Measurements from ENCODE around the gene MED4.

DNA sequence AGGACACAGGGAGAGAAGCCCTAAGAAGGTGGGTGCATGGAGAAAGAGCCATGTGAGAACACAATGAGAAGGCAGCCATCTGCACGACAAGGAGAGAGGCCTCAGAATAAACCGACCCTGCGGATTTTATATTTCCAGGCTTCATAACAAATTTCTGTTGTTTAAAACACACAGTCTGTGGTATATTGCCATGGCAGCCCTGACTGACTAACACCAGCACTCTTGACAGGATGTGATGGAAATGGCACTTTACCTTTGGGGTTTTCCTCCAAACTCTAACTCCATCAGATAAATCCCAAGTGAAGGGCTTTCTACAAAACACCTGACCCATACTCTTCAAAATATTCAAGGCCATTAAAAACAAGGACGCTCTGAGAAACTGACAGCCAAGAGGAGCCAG, 13.2 kb upstream of the MED4 start:
- TF ChIP-seq, protein P1, sequence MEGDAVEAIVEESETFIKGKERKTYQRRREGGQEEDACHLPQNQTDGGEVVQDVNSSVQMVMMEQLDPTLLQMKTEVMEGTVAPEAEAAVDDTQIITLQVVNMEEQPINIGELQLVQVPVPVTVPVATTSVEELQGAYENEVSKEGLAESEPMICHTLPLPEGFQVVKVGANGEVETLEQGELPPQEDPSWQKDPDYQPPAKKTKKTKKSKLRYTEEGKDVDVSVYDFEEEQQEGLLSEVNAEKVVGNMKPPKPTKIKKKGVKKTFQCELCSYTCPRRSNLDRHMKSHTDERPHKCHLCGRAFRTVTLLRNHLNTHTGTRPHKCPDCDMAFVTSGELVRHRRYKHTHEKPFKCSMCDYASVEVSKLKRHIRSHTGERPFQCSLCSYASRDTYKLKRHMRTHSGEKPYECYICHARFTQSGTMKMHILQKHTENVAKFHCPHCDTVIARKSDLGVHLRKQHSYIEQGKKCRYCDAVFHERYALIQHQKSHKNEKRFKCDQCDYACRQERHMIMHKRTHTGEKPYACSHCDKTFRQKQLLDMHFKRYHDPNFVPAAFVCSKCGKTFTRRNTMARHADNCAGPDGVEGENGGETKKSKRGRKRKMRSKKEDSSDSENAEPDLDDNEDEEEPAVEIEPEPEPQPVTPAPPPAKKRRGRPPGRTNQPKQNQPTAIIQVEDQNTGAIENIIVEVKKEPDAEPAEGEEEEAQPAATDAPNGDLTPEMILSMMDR (IDR thresholded peaks at IDR 0.05 in 2 of 3, conservative IDR thresholded peaks at IDR 0.05 in 1 of 3; ENCODE audit: insufficient read depth in 2 of 3, low read depth in 1 of 3, low read length in 3 of 3): no peak
- TF ChIP-seq CHD2 (IDR thresholded peaks at IDR 0.05; ENCODE audit: low read depth, low read length): no peak
- no peak for TF ChIP-seq CTBP1 (IDR thresholded peaks at IDR 0.05; ENCODE audit: borderline replicate concordance)
- TF ChIP-seq, protein P2, sequence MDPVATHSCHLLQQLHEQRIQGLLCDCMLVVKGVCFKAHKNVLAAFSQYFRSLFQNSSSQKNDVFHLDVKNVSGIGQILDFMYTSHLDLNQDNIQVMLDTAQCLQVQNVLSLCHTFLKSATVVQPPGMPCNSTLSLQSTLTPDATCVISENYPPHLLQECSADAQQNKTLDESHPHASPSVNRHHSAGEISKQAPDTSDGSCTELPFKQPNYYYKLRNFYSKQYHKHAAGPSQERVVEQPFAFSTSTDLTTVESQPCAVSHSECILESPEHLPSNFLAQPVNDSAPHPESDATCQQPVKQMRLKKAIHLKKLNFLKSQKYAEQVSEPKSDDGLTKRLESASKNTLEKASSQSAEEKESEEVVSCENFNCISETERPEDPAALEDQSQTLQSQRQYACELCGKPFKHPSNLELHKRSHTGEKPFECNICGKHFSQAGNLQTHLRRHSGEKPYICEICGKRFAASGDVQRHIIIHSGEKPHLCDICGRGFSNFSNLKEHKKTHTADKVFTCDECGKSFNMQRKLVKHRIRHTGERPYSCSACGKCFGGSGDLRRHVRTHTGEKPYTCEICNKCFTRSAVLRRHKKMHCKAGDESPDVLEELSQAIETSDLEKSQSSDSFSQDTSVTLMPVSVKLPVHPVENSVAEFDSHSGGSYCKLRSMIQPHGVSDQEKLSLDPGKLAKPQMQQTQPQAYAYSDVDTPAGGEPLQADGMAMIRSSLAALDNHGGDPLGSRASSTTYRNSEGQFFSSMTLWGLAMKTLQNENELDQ (CRISPR knock-in tag; IDR thresholded peaks at IDR 0.05; ENCODE audit: borderline replicate concordance): no peak
- TF ChIP-seq, protein P3, sequence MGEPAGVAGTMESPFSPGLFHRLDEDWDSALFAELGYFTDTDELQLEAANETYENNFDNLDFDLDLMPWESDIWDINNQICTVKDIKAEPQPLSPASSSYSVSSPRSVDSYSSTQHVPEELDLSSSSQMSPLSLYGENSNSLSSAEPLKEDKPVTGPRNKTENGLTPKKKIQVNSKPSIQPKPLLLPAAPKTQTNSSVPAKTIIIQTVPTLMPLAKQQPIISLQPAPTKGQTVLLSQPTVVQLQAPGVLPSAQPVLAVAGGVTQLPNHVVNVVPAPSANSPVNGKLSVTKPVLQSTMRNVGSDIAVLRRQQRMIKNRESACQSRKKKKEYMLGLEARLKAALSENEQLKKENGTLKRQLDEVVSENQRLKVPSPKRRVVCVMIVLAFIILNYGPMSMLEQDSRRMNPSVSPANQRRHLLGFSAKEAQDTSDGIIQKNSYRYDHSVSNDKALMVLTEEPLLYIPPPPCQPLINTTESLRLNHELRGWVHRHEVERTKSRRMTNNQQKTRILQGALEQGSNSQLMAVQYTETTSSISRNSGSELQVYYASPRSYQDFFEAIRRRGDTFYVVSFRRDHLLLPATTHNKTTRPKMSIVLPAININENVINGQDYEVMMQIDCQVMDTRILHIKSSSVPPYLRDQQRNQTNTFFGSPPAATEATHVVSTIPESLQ (CRISPR knock-in tag; IDR thresholded peaks at IDR 0.05): no peak
- TF ChIP-seq, protein P4, sequence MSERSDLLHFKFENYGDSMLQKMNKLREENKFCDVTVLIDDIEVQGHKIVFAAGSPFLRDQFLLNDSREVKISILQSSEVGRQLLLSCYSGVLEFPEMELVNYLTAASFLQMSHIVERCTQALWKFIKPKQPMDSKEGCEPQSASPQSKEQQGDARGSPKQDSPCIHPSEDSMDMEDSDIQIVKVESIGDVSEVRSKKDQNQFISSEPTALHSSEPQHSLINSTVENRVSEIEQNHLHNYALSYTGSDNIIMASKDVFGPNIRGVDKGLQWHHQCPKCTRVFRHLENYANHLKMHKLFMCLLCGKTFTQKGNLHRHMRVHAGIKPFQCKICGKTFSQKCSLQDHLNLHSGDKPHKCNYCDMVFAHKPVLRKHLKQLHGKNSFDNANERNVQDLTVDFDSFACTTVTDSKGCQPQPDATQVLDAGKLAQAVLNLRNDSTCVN (CRISPR knock-in tag; IDR thresholded peaks at IDR 0.05): no peak
- TF ChIP-seq ZNF274 (IDR thresholded peaks at IDR 0.05; ENCODE audit: borderline replicate concordance, low read depth, low read length): no peak
- TF ChIP-seq, protein P5, sequence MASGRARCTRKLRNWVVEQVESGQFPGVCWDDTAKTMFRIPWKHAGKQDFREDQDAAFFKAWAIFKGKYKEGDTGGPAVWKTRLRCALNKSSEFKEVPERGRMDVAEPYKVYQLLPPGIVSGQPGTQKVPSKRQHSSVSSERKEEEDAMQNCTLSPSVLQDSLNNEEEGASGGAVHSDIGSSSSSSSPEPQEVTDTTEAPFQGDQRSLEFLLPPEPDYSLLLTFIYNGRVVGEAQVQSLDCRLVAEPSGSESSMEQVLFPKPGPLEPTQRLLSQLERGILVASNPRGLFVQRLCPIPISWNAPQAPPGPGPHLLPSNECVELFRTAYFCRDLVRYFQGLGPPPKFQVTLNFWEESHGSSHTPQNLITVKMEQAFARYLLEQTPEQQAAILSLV (tag; IDR thresholded peaks at IDR 0.05): no peak
- no peak for TF ChIP-seq SIRT6 (IDR thresholded peaks at IDR 0.05; ENCODE audit: low read depth, low read length)
- TF ChIP-seq ZNF354B (CRISPR knock-in tag; IDR thresholded peaks at IDR 0.05): no peak
- TF ChIP-seq CBX1 (IDR thresholded peaks at IDR 0.05; ENCODE audit: low read depth): no peak
